HCT116 (cell line): ENCODE results near the gene FASN.

Experiments used
- CTCF ChIP-seq, 3 experiments: fragments of 200-600 bp in 1 of 3; sonication (generic) in 1 of 3; IDR thresholded peaks in 2 of 3; conservative IDR thresholded peaks in 1 of 3; 2 replicates each; pipeline ENCODE4 v1.5.1; 2012 to 2017; ENCODE audit warnings: low read depth in 2 of 3, low read length in 2 of 3, antibody characterized with exemption in 1 of 3, borderline replicate concordance in 1 of 3, control low read depth in 1 of 3, mild to moderate bottlenecking in 1 of 3, mixed read lengths in 1 of 3, mixed run types in 1 of 3, moderate library complexity in 1 of 3; ENCODE audit not compliant: insufficient read depth in 1 of 3
- EZH2phosphoT487 ChIP-seq: fragments of 200-600 bp; IDR thresholded peaks from 2 replicates; pipeline ENCODE4 v1.6.1; 2018; ENCODE audit warnings: antibody characterized with exemption, borderline replicate concordance

GRCh38 chr17:82037092-82037888 is 60.7 kb downstream of the FASN start, which contains the start of gene DCXR:
- TF ChIP-seq CTCF (IDR thresholded peaks at IDR 0.05 in 2 of 3, conservative IDR thresholded peaks at IDR 0.05 in 1 of 3; ENCODE audit: borderline replicate concordance in 1 of 3, insufficient read depth in 1 of 3, low read depth in 2 of 3, low read length in 2 of 3) (peak; percentile 66 to 91 (median 79)), EZH2phosphoT487 (no peak)
